H54 (cell line): ENCODE results near the gene NTN5.
"Not testable (repeated sequence)": the region's sequence is repeated elsewhere in the genome, so short reads cannot be mapped to it uniquely, and the experiment has no call there.

Experiments used
- DNase-seq: peaks from one replicate; pipeline ENCODE4 v3.0.0; 2011; ENCODE audit warnings: low spot score, mixed read lengths; ENCODE audit not compliant: insufficient read length
- FAIRE-seq: peaks from 3 replicates; lab custom pipeline; 2011; peaks lifted over from hg19 to GRCh38; lab: Jason Lieb, UNC
- POLR2A ChIP-seq: IDR thresholded peaks from 2 replicates; pipeline ENCODE4 v1.6.1; 2011; ENCODE audit warnings: low read depth, mild to moderate bottlenecking, low read length

The NTN5 gene, protein sequence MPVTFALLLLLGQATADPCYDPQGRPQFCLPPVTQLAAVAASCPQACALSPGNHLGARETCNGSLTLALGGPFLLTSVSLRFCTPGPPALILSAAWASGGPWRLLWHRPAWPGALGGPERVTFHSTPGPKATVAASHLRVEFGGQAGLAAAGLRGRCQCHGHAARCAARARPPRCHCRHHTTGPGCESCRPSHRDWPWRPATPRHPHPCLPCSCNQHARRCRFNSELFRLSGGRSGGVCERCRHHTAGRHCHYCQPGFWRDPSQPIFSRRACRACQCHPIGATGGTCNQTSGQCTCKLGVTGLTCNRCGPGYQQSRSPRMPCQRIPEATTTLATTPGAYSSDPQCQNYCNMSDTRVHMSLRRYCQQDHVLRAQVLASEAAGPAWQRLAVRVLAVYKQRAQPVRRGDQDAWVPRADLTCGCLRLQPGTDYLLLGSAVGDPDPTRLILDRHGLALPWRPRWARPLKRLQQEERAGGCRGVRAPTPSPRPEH

GRCh38 chr19:48672994-48673393 lies at the start of gene NTN5:
TSS of gene NTN5 (minus strand) at chr19:48673017. CDS start at chr19:48670986, 2,031 bp downstream.
- FAIRE-seq (no peak), DNase-seq (no peak)

GRCh38 chr19:48722196-48722708 lies 49.4 kb upstream of the NTN5 start:
- DNase-seq, result no peak
- no peak for TF ChIP-seq POLR2A
- FAIRE-seq, result no peak

More at GRCh38 chr19:48672994-48673393, at the start of gene NTN5:
- no peak for TF ChIP-seq POLR2A

DNA sequence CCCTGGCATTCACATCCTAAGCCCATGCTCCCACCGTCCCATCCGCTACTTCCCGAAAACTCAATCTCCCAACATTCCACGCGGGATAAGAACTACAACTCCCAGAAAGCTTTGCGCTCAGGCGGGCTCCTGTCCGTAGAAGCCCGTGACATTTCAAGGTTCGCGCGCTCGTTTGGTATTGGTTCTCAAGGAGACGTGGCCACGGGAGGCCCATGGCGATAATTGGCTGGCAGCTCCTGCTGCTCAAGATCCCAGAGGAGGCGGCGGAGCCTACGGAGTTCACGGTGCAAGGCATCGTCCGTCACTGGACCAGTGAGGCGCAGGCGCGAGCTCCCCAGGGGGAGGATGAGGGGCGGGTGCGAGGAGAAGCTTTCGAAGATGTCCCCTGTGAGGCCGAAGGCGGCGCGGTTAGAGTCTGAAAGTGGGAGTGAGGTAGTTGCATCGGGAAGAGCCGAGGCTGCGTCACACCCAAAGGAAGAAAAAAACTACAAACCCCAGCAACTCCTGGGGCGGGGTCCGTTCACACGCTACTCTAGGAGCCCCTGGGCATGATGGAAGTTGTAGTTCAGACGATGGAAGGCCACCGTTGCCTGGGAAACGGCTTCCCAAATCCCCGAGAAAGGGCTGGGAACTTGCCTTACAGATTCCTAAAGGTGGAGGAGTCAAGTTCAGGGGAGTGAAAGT lies 47.9 kb upstream of the NTN5 start:
- peak; percentile 91 for DNase-seq
- FAIRE-seq, result no peak
- peak; percentile 10; the same call in 1 of the 2 replicates for TF ChIP-seq POLR2A

DNA sequence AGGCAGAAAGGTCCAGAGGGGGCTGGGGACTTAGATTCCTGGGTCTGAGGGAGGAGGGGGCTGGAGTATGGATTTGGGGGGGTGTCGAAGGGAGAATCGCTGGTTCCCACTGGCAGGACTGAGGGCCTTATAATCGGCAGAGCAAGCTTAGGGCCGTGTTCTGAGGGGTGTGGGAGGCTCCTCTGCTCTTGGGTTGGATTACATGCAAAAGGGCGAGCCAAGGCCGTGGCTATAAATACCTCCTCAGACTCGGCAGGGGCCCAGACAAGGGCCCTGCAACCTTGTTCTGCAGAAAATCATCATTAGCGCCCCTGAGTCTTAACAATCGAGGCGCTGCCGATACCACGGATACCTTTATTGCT lies 47.4 kb upstream of the NTN5 start:
- DNase-seq (no peak), FAIRE-seq (no peak)

DNA sequence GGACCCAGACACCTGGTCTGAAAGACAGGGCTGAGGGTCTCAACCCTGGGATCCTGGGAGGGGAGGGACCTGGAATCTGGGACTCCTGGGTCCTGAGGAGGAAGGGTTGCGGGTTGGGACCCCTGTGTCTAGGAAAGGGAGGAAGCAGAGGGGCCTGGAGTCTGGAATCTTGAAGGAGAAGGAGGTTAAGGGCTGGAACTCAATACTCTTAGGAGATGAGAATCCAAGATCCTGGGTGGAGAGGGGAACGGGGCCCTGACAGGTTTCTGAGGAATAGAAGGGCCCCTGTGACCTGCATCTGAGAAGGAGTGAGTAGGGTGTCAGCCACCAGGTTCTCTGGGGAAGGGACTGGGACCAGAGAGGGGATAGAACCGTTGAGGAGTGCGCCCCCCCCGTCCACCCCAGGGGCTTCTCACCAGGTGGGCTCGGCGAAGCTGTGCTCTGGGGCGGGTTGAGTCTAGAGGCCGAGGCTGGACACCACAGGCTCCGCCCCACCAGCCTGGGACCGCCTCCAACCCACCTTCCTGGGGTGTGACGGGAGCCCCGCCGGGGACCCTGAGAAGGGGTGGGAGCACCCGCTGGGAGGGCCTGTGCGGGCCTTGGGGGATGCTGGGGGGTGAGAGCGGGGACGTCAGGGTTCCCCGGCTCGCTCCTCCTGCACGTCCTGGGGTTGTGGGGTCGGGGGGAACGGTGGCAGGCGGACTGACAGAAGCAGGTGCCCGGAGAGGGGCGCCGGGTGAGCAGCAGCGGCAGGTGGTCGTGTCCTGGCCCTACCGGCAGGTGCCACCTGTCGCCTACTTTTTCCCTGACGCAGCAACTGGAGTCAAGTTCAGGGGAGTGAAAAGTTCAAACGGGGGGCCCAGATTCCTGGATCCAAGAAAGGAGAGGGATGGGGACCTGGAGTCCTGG lies 46.7 kb upstream of the NTN5 start, which contains the start of gene MAMSTR:
Gene MAMSTR, minus strand, starts transcription at position 463 of the 909 bp plus-strand sequence. CDS start 694 bp downstream, outside the sequence.
- no peak for DNase-seq
- FAIRE-seq, result no peak
- TF ChIP-seq POLR2A, result no peak

More for the DNA sequence above, 47.4 kb upstream of the NTN5 start:
- no peak for TF ChIP-seq POLR2A

- FAIRE-seq, result no peak
- TF ChIP-seq POLR2A, result no peak
- no peak for DNase-seq
Observed at GRCh38 chr19:48718711-48719231, 46.0 kb upstream of the NTN5 start.

DNA sequence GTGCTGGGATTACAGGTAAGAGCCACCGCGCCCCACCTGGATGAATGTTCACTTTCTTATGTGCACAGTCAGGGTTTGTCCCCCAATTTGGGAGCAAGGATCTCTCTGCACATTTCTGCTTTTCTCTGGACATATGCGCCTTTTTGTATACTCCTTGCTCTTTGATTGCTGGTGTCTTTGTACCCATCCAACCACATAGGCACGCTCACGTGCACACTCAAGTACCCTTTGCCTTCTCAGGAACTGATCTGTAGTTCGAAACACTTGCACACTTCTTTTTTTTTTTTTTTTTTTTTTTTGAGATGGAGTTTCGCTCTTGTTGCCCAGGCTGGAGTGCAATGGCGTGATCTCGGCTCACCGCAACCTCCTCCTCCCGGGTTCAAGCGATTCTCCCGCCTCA lies 45.3 kb upstream of the NTN5 start:
- not testable (repeated sequence) for DNase-seq, FAIRE-seq

DNA sequence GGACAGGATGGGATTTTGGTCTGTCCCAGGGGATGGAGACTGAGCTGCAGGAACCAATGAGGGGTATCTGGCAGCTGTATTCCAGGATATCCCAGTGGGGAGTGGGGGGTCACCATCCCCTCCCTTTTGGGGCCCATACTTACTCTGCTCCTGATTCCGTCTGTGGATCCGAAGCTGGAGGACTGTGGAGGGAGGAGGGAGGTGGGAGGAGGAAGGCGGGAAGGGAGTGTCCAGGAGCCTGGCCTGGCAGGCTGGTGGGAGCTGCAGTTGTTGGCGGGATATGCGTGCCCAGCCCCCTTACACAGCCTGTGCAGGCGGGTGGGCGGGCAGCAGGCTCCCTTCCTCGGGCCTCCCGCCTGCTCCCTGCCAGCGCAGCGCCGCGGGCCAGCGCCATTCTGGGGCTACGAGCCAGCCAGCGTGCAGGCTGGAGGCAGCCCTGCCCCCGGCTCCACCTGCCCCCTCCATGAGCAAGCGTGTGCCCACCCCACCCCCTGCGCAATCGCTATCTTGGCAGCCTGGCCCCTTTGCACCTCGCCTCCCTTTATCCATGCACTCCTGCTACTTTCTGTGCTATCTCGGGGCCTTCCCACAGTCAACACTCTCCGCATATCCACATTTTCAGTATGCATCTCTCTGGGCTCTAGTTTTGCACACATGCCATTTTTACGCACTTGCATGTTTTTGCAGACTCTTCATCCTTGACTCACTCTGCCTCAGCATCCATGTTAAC lies 43.9 kb upstream of the NTN5 start:
- FAIRE-seq (no peak), DNase-seq (no peak)
- TF ChIP-seq POLR2A, result 0 out of 2 replicates have a peak, but pooled peaks have one; percentile 10

DNA sequence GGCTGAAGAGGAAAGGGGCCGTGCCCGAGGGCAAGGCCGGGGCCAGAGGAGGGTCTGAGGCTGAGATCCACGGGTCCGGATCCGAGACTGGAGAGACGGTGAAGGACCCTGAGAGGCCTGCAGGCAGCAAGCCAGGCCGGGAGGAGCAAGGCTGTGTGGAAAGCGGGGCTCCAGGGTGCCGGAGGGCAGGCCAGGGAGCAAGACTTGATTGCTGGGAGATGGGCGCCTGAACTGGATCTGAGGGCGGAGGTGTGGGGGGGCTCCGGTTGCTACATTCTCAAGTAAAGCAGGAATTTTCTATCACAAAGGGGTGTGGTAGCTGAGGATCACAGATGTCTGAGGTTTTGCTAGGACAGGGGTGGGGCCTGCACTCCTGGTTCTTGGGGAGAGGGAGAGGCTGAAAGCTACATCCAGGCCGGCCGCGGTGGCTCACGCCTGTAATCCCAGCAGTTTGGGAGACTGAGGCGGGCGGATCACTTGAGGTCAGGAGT lies 42.9 kb upstream of the NTN5 start:
- FAIRE-seq (no peak), DNase-seq (no peak)
- TF ChIP-seq POLR2A, result no peak

GRCh38 chr19:48714759-48715675 lies 42.2 kb upstream of the NTN5 start:
- DNase-seq (no peak), FAIRE-seq (no peak)
- TF ChIP-seq POLR2A, result no peak

DNA sequence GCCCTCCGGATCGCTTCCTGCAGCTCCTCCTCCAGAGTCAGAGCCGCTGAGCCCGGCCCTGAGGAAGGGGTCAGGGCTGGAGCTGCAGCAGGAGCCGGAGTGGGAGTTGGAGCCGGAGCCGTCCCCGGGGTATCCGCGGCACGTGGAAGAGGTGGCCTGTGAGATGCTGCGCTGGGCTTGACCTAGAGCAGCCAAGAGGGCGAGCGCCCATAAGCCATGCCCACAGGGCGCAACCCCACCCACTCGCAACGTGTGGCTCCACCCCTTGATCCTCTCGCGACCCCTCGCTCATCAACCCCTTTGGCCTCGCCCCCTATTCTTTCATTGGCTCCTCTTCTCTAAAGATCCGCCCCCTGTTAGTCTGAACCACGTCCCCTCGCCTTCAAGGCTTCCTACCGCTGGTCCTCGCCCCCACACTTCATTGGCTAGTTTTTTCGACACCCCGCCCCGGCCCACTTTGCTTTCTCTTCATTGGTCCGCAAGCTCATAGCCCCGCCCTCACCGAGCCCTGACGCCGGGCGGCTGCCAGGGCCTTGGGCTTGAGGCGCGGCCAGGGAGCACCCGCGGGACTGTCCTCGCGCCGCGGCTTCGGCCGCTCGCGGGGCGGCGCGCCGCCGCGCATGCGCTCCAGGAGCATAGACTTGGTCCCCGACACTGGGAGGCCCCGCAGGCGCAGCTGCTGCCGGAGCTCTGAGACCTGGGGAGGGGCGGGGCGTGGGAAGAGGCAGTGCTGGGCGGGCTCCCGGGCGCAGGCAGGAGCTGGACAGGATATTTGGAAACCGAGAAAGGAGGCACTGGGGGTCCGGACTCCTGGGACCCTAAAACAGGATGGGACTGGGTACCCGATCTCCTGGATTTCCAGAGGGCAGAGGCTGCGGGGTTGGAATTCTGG lies 41.3 kb upstream of the NTN5 start:
- TF ChIP-seq POLR2A, result peak; percentile 44; the same call in 1 of the 2 replicates
- FAIRE-seq (peak; percentile 86), DNase-seq (peak; percentile 93)
